Measurements from ENCODE around the gene CYP39A1.

- TF ChIP-seq CTCF (IDR thresholded peaks at IDR 0.05 in 2 of 3, conservative IDR thresholded peaks at IDR 0.05 in 1 of 3; ENCODE audit: control insufficient read depth in 2 of 3, extremely low read depth in 1 of 3, insufficient read depth in 1 of 3, low read depth in 3 of 3, low read length in 3 of 3) = no peak
- no peak for TF ChIP-seq CREM (IDR thresholded peaks at IDR 0.05; ENCODE audit: low read depth)
- no peak for TF ChIP-seq RB1 (IDR thresholded peaks at IDR 0.05; ENCODE audit: borderline replicate concordance)
- no peak for TF ChIP-seq PAX8 (IDR thresholded peaks at IDR 0.05)
- TF ChIP-seq GABPA (IDR thresholded peaks at IDR 0.05; ENCODE audit: low read depth) = no peak
Measured at GRCh38 chr6:46606338-46606737, 46.3 kb downstream of the CYP39A1 start.

All from GM12878 (cell line).